Activated naive CD8-positive, alpha-beta T cell treated with anti-CD3 and anti-CD28 coated beads, Interleukin-2, amount 10 ng/mL, durations not matched to agents 7 days and 5 days (primary cell): ENCODE results near the gene C17orf113. TPM values are rescaled to one million over a fixed set of nuclear protein-coding genes. Genes with fewer than 3 reads are reported as not detected.
"Not testable (repeated sequence)": the region's sequence is repeated elsewhere in the genome, so short reads cannot be mapped to it uniquely, and the experiment has no call there.

Source experiments
- ATAC-seq: fragments of 150-1000 bp; cut with Tn5 transposase; one replicate; pipeline ENCODE4 v1.10.0; 2021; ENCODE audit warnings: low read depth, moderate library complexity
- POLR2A ChIA-PET: fragments of 350-600 bp; sonication (Branson Sonifier 250); formaldehyde crosslinking; loops from one replicate; lab custom pipeline; 2021; ENCODE audit warnings: antibody characterized with exemption; lab: Charles Lee
- DNase-seq: peaks from one replicate; pipeline ENCODE4 v3.0.0; 2021
- H3K27ac Mint-ChIP-seq: one replicate; pipeline ENCODE4 v1.8.0; 2022; ENCODE audit warnings: mild to moderate bottlenecking, mixed read lengths
- H3K27me3 Mint-ChIP-seq: one replicate; pipeline ENCODE4 v1.8.0; 2022; ENCODE audit warnings: mild to moderate bottlenecking, moderate library complexity, mixed read lengths
- H3K36me3 Mint-ChIP-seq: one replicate; pipeline ENCODE4 v1.8.0; 2021; ENCODE audit warnings: mild to moderate bottlenecking, mixed read lengths
- H3K4me1 Mint-ChIP-seq: one replicate; pipeline ENCODE4 v1.8.0; 2021; ENCODE audit warnings: mixed read lengths
- H3K4me3 Mint-ChIP-seq: one replicate; pipeline ENCODE4 v1.8.0; 2022; ENCODE audit warnings: mild to moderate bottlenecking, moderate library complexity, mixed read lengths
- H3K9me3 Mint-ChIP-seq: one replicate; pipeline ENCODE4 v1.8.0; 2021; ENCODE audit warnings: mixed read lengths
- total RNA-seq, 2 experiments: library from RNA; stranded (reverse); gene quantifications; one replicate each; pipeline ENCODE4 v1.2.3, GENCODE V29; 2021

The C17orf113 gene
- total RNA-seq, 2 experiments from 2014 or later: 0.53 to 0.91 TPM

DNA sequence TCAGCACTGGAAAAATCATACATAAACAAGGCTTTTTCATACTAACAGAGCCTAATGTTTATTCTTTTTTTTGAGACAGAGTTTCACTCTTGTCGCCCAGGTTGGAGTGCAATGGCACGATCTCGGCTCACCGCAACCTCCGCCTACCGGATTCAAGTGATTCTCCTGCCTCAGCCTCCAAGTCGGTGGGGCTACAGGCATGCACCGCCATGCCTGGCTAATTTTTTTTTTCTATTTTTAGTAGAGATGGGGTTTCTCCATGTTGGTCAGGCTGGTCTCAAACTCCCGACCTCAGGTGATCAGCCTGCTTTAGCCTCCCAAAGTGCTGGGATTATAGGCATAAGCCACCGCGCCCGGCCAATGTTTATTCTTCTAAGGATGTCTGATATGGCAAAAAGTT, 36.7 kb downstream of the C17orf113 start:
- not testable (repeated sequence) for H3K27me3 Mint-ChIP-seq, DNase-seq, ATAC-seq, H3K4me3 Mint-ChIP-seq, H3K9me3 Mint-ChIP-seq, H3K27ac Mint-ChIP-seq
- POLR2A ChIA-PET: interaction anchor here (0.8 kb wide), 1 partner anchor 47 kb away, joined by 3 read pairs; no protein-coding TSS in a partner anchor
- Mint-ChIP-seq H3K36me3 (peaks cover 12% of the 10 kb centered on the region), H3K4me1 (peaks cover 49% of the 10 kb centered on the region)

DNA sequence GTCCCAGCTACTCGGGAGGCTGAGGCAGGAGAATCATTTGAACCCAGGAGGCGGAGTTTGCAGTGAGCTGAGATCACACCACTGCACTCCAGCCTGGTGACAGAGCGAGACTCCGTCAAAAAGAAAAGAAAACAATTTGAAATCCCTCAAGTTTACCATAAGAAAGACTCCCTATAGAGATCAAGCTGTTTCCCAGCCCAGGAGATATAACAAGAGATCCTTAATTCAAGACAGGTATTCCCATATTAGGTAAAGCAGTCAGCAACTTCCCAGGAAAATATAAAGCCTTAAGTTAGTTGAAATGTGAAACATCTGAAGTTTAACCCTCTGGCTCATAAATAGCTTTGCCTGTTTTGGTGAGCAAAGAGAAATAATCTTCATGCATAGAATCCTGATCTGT, 38.0 kb downstream of the C17orf113 start:
- Mint-ChIP-seq H3K36me3 (peaks cover 12% of the 10 kb centered on the region), H3K4me1 (peaks cover 41% of the 10 kb centered on the region)
- not testable (repeated sequence) for H3K27ac Mint-ChIP-seq, DNase-seq, ATAC-seq, H3K27me3 Mint-ChIP-seq, H3K4me3 Mint-ChIP-seq, H3K9me3 Mint-ChIP-seq
- POLR2A ChIA-PET: interaction anchor here (0.5 kb wide), 1 partner anchor 236 kb away, joined by 3 read pairs; no protein-coding TSS in a partner anchor

DNA sequence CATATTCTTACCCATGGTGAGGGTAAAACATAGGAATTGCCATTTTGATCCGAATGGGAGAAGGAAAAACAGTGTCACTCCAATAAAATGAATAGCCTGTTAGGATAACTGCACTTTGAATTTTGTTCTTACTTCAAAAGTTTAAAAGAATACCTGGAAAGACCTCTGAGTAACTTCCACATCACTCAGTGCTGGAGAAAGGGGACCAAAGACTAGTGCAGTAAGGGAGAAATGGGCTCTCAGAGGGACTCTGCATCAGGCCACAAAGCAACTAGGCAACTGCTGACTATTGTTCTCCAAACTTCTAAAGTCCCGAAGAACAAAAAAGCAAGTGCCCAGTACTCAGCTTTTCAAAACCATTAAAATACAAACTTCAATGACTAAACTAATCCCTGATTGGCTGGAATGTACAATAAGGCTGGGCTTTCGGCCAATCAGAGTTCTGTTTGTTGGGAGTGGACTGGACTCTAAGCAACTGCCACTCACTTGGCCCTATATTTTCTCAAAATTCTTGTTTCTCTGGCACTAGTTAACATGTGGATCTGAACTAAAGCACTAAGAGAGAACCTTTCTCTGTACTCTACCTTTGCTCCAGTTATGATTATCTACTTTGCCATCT, 39.4 kb downstream of the C17orf113 start:
- peaks cover 13% of the 10 kb centered on the region for H3K36me3 Mint-ChIP-seq
- no peak for DNase-seq
- H3K27me3 Mint-ChIP-seq: no peaks in the 10 kb centered on the region
- H3K9me3 Mint-ChIP-seq: no peaks in the 10 kb centered on the region
- no peak overlapping the region for H3K4me3 Mint-ChIP-seq
- H3K4me1 Mint-ChIP-seq: peaks cover 40% of the 10 kb centered on the region
- POLR2A ChIA-PET: no interaction called here
- ATAC-seq: no peak
- H3K27ac Mint-ChIP-seq: no peak overlapping the region

DNA sequence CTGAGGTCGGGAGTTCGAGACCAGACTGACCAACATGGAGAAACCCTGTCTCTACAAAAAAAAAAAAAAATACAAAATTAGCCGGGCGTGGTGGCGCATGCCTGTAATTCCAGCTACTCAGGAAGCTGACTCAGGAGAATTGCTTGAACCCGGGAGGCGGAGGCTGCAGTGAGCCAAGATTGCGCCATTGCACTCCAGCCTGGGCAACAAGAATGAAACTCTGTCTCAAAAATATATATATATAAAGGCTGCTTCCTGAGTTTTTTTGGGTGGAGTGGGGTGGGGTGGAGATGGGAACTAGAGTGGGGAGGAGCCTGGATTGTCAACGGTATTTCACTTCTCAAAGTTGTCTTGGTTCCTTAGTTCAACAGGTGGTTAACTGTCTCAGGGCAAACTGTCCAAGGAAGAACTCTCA, 40.1 kb downstream of the C17orf113 start:
- not testable (repeated sequence) for H3K4me3 Mint-ChIP-seq, H3K27ac Mint-ChIP-seq, H3K27me3 Mint-ChIP-seq, H3K9me3 Mint-ChIP-seq, ATAC-seq, DNase-seq
- POLR2A ChIA-PET: interaction anchor here (0.7 kb wide), 1 partner anchor 35 kb away, joined by 3 read pairs; no protein-coding TSS in a partner anchor
- Mint-ChIP-seq H3K4me1 (peaks cover 34% of the 10 kb centered on the region), H3K36me3 (peaks cover 13% of the 10 kb centered on the region)

DNA sequence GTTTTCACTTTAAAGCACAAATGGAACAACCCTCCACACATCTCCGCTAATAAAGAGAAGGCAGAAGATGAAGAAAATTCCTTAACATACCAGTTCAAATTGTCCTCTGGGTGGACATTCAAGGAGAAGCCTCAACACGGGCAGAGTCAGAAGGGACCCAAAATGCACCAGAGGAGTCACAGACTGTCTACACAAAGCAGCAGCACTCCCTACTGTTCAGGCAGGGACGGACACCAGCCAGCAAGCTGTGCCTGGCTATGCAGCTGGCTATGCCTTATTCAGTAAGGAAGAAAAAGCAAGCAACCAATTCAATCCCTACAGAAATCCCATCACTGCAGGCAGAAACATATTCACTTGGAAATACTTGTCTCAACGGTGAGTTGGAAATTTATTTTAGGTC, 41.2 kb downstream of the C17orf113 start:
- ATAC-seq: no peak
- POLR2A ChIA-PET: no interaction called here
- H3K4me3 Mint-ChIP-seq: no peak overlapping the region
- H3K27ac Mint-ChIP-seq: no peak overlapping the region
- no peaks in the 10 kb centered on the region for H3K9me3 Mint-ChIP-seq
- DNase-seq: no peak
- H3K4me1 Mint-ChIP-seq: peaks cover 39% of the 10 kb centered on the region
- H3K27me3 Mint-ChIP-seq: no peaks in the 10 kb centered on the region
- peaks cover 13% of the 10 kb centered on the region for H3K36me3 Mint-ChIP-seq

DNA sequence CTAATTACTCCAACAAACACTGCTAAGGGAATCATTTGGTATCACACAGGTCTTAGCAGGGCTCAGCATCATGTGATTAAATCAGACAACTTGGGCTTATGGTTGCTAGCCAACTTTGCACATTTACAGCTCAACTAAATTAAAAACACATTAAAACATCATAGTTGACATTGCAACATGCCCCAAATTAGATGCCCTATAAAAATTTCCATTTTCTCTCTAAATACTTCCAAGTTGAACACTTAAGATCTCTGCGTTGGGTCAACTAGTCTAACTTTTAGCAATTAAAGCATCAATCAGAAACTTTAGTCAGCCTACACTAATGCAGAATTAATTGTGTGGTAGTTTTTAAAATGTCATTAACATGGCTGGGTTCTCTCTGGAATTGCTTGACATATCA, 45.2 kb downstream of the C17orf113 start:
- peaks cover 10% of the 10 kb centered on the region for H3K36me3 Mint-ChIP-seq
- H3K27me3 Mint-ChIP-seq: no peaks in the 10 kb centered on the region
- DNase-seq (no peak), ATAC-seq (no peak)
- H3K27ac Mint-ChIP-seq: no peak overlapping the region
- H3K4me1 Mint-ChIP-seq: peaks cover 28% of the 10 kb centered on the region
- H3K4me3 Mint-ChIP-seq: no peak overlapping the region
- POLR2A ChIA-PET: interaction anchor here (0.7 to 1.2 kb wide), 3 partner anchors 10 to 39 kb away, joined by 3 read pairs; partner anchors contain the start of gene CNP
- H3K9me3 Mint-ChIP-seq: no peaks in the 10 kb centered on the region

- no peaks in the 10 kb centered on the region for H3K27me3 Mint-ChIP-seq
- POLR2A ChIA-PET: interaction anchor here (0.9 to 1.9 kb wide), 2 partner anchors 13 to 14 kb away, joined by 3 to 6 read pairs; partner anchors contain the start of gene DNAJC7
- H3K4me1 Mint-ChIP-seq: peaks cover 25% of the 10 kb centered on the region
- peaks cover 14% of the 10 kb centered on the region for H3K36me3 Mint-ChIP-seq
- no peaks in the 10 kb centered on the region for H3K9me3 Mint-ChIP-seq
- no peak overlapping the region for H3K27ac Mint-ChIP-seq
- H3K4me3 Mint-ChIP-seq: no peak overlapping the region
- no peak for DNase-seq
- ATAC-seq: no peak
Observed at GRCh38 chr17:42002792-42003301, 47.6 kb downstream of the C17orf113 start.

DNA sequence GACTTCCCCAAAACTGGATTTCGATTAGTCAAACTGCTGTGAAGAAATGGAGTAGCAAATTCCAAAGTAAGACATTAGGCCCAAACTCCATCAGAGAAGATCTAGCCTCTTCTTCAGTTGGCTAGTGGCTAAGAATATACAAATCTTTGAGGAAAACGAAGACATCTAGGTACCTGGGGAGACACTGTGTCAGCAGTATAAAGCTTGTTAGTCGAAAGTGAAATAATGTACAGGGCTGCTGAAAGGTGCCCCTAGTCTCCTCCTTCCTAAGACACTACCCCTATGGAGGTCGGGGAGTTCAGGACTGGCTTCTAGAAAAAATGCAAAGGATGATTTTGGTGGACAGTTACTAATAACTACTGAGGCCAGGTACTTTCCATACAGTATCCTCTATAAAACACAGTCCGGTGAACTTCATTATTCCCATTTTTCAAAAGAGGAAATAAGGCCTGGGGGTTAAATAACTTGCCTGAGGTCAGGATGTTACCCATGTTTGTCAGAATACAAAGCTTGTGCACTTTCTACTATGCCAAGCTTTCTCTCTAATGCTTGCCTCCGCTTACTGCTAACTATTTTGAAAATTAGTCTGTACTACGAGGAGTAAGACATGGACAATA, 48.1 kb downstream of the C17orf113 start:
- Mint-ChIP-seq H3K36me3 (peaks cover 14% of the 10 kb centered on the region), H3K27me3 (no peaks in the 10 kb centered on the region), H3K4me1 (peaks cover 25% of the 10 kb centered on the region), H3K9me3 (no peaks in the 10 kb centered on the region), H3K4me3 (no peak overlapping the region), H3K27ac (no peak overlapping the region)
- DNase-seq (no peak), ATAC-seq (no peak)
- POLR2A ChIA-PET: interaction anchor here (1.9 kb wide), 1 partner anchor 15 kb away, joined by 6 read pairs; the partner anchor contains the start of gene DNAJC7

GRCh38 chr17:42001729-42002128, 48.7 kb downstream of the C17orf113 start:
- Mint-ChIP-seq H3K36me3 (peaks cover 16% of the 10 kb centered on the region), H3K4me1 (peaks cover 23% of the 10 kb centered on the region), H3K27ac (no peak overlapping the region), H3K4me3 (no peak overlapping the region), H3K27me3 (no peaks in the 10 kb centered on the region), H3K9me3 (no peaks in the 10 kb centered on the region)
- POLR2A ChIA-PET: no interaction called here
- DNase-seq (no peak), ATAC-seq (no peak)

- Mint-ChIP-seq H3K36me3 (peaks cover 22% of the 10 kb centered on the region), H3K27me3 (no peaks in the 10 kb centered on the region), H3K4me1 (peaks cover 23% of the 10 kb centered on the region), H3K4me3 (no peak overlapping the region), H3K9me3 (no peaks in the 10 kb centered on the region), H3K27ac (no peak overlapping the region)
- no peak for DNase-seq
- POLR2A ChIA-PET: no interaction called here
- no peak for ATAC-seq
Observed at GRCh38 chr17:42000413-42001133, 49.8 kb downstream of the C17orf113 start.

DNA sequence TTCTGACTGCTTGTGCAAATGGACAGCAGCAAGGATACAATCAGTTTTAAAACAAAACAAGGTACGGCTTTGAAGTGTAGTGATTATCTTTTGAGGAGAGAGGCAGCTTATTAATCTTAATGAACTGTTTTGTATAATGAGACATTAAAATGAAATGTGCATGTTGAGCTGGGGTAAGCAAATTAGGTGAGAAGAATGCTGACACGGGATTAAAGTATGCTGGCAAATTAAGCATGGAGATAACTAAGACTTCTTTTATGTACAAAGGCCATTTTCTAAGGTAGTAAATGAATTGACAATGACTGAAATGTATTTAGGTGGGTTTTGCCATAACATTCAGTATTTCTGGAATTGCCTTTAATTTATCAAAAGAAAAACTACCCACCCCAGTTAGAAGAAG, 51.9 kb downstream of the C17orf113 start:
- POLR2A ChIA-PET: no interaction called here
- H3K4me1 Mint-ChIP-seq: peaks cover 12% of the 10 kb centered on the region
- peaks cover 28% of the 10 kb centered on the region for H3K36me3 Mint-ChIP-seq
- DNase-seq: no peak
- no peaks in the 10 kb centered on the region for H3K9me3 Mint-ChIP-seq
- H3K4me3 Mint-ChIP-seq: no peak overlapping the region
- no peak overlapping the region for H3K27ac Mint-ChIP-seq
- no peak for ATAC-seq
- no peaks in the 10 kb centered on the region for H3K27me3 Mint-ChIP-seq

- no peaks in the 10 kb centered on the region for H3K27me3 Mint-ChIP-seq
- H3K36me3 Mint-ChIP-seq: peaks cover 26% of the 10 kb centered on the region
Observed at GRCh38 chr17:41996855-41997164, 53.6 kb downstream of the C17orf113 start.

GRCh38 chr17:41992576-41992975, 57.8 kb downstream of the C17orf113 start:
- no peaks in the 10 kb centered on the region for H3K27me3 Mint-ChIP-seq
- peaks cover 32% of the 10 kb centered on the region for H3K36me3 Mint-ChIP-seq
- H3K9me3 Mint-ChIP-seq: no peaks in the 10 kb centered on the region
- POLR2A ChIA-PET: no interaction called here
- peaks cover 3% of the 10 kb centered on the region for H3K4me1 Mint-ChIP-seq
- H3K27ac Mint-ChIP-seq: no peak overlapping the region
- DNase-seq: no peak
- H3K4me3 Mint-ChIP-seq: no peak overlapping the region
- no peak for ATAC-seq

More at GRCh38 chr17:41996855-41997164, 53.6 kb downstream of the C17orf113 start:
- POLR2A ChIA-PET: interaction anchor here (1.2 kb wide), 1 partner anchor 19 kb away, joined by 3 read pairs; no protein-coding TSS in a partner anchor
- no peaks in the 10 kb centered on the region for H3K9me3 Mint-ChIP-seq
- no peak overlapping the region for H3K27ac Mint-ChIP-seq
- DNase-seq: no peak
- H3K4me1 Mint-ChIP-seq: peaks cover 5% of the 10 kb centered on the region
- no peak overlapping the region for H3K4me3 Mint-ChIP-seq
- no peak for ATAC-seq
